Naive thymus-derived CD4-positive, alpha-beta T cell (primary cell): ENCODE results near the gene TERT. TPM values are rescaled to one million over a fixed set of nuclear protein-coding genes. Genes with fewer than 3 reads are reported as not detected.
"Not testable (repeated sequence)": the region's sequence is repeated elsewhere in the genome, so short reads cannot be mapped to it uniquely, and the experiment has no call there.

Source experiments
- ATAC-seq: fragments of 150-1000 bp; cut with Tn5 transposase; 2 replicates; pipeline ENCODE4 v1.10.0; 2021; ENCODE audit warnings: mild to moderate bottlenecking, moderate library complexity
- CTCF ChIA-PET: fragments of 350-600 bp; sonication (Branson Sonifier 250); formaldehyde crosslinking; loops from one replicate; lab custom pipeline; 2021; ENCODE audit warnings: antibody characterized with exemption; lab: Charles Lee
- POLR2A ChIA-PET: fragments of 350-600 bp; sonication (Branson Sonifier 250); formaldehyde crosslinking; loops from one replicate; lab custom pipeline; 2021; ENCODE audit warnings: antibody characterized with exemption, inconsistent platforms; lab: Charles Lee
- DNase-seq, 9 donors: peaks; one replicate each; pipeline versions ENCODE4 v3.0.0 to v3.0.0-alpha.2; 2020 to 2022; ENCODE audit warnings: mixed read lengths in 1 of 9
- H3K27ac ChIP-seq: one replicate; pipeline ENCODE4 v1.7.0; 2013; ENCODE audit warnings: mild to moderate bottlenecking, low read depth, low read length, moderate library complexity
- H3K27me3 ChIP-seq, 2 donors: one replicate each; pipeline ENCODE4 v1.7.0; 2013; ENCODE audit warnings: low read length in 2 of 2, mild to moderate bottlenecking in 2 of 2, moderate library complexity in 2 of 2; ENCODE audit not compliant: control insufficient read depth in 2 of 2, insufficient read depth in 2 of 2
- H3K36me3 ChIP-seq, 3 experiments: 1 replicate in 2 of 3; 2 replicates in 1 of 3; pipeline ENCODE4 v1.7.0; 2013; ENCODE audit warnings: low read length in 3 of 3, mild to moderate bottlenecking in 3 of 3, moderate library complexity in 1 of 3; ENCODE audit not compliant: insufficient read depth in 3 of 3, control insufficient read depth in 2 of 3
- H3K4me1 ChIP-seq, 2 donors: one replicate each; pipeline ENCODE4 v1.7.0; 2013; ENCODE audit warnings: low read length in 2 of 2, mild to moderate bottlenecking in 2 of 2, moderate library complexity in 1 of 2; ENCODE audit not compliant: control insufficient read depth in 2 of 2, insufficient read depth in 2 of 2
- H3K4me3 ChIP-seq: 2 replicates; pipeline ENCODE4 v1.7.0; 2013; ENCODE audit warnings: mild to moderate bottlenecking, low read length
- H3K9me3 ChIP-seq, 3 experiments: 1 replicate in 2 of 3; 2 replicates in 1 of 3; pipeline ENCODE4 v1.7.0; 2013; ENCODE audit warnings: low read length in 3 of 3; ENCODE audit not compliant: control insufficient read depth in 2 of 3
- H3K27ac Mint-ChIP-seq, 9 donors: one replicate each; pipeline ENCODE4 v1.8.0; 2020 to 2022; ENCODE audit warnings: mixed read lengths in 9 of 9, mild to moderate bottlenecking in 8 of 9, moderate library complexity in 5 of 9, inconsistent platforms in 2 of 9
- H3K27me3 Mint-ChIP-seq, 5 donors: one replicate each; pipeline ENCODE4 v1.8.0; 2021 to 2022; ENCODE audit warnings: mixed read lengths in 5 of 5, mild to moderate bottlenecking in 1 of 5
- H3K36me3 Mint-ChIP-seq, 5 donors: one replicate each; pipeline ENCODE4 v1.8.0; 2020 to 2022; ENCODE audit warnings: mixed read lengths in 5 of 5, mild to moderate bottlenecking in 3 of 5, inconsistent platforms in 1 of 5
- H3K4me1 Mint-ChIP-seq, 7 donors: one replicate each; pipeline ENCODE4 v1.8.0; 2020 to 2022; ENCODE audit warnings: mixed read lengths in 7 of 7, mild to moderate bottlenecking in 3 of 7, inconsistent platforms in 1 of 7
- H3K4me3 Mint-ChIP-seq, 10 donors: one replicate each; pipeline ENCODE4 v1.8.0; 2020 to 2022; ENCODE audit warnings: mild to moderate bottlenecking in 10 of 10, mixed read lengths in 10 of 10, moderate library complexity in 6 of 10, inconsistent platforms in 2 of 10
- H3K9me3 Mint-ChIP-seq, 11 donors: one replicate each; pipeline ENCODE4 v1.8.0; 2020 to 2022; ENCODE audit warnings: mixed read lengths in 11 of 11, mild to moderate bottlenecking in 4 of 11, inconsistent platforms in 1 of 11, moderate library complexity in 1 of 11
- intact Hi-C, 2 donors: fragments of 100-400 bp; cut with micrococcal nuclease; formaldehyde crosslinking; loops; one replicate each; pipeline ENCODE4 v1.15.1; 2023
- polyA plus RNA-seq, 2 donors: library from polyadenylated mRNA; unstranded; fragments of 300-500 nt; fragmentation: Illumina TruSeq; gene quantifications; one replicate each; pipeline ENCODE4 v1.2.3, GENCODE V29; 2021
- total RNA-seq, 6 experiments: library from RNA in 5 of 6; stranded (reverse) in 5 of 6; gene quantifications; 1 replicate in 5 of 6; 2 replicates in 1 of 6; pipeline ENCODE4 v1.2.3 and lab custom pipeline; 2021 to 2026

Gene TERT
- total RNA-seq (1 to 10 TPM in 3 of 5 experiments, under 1 TPM in 2; 0.13 to 3.3 (median 1.8) TPM), polyA plus RNA-seq (under 1 TPM in 1 of 2 donors, not detected in 1; 0.23 TPM), total RNA-seq (lab: John Stamatoyannopoulos, UW) (1.6 reads per million, percentile 5 among the genes with 10 or more reads in this experiment)

- Histone ChIP-seq H3K27ac (no peak within 1 kb of the TSS), H3K4me1 (peaks cover 0 to 11% of the 10 kb centered on the region in 2 donors), H3K4me3 (no peak within 1 kb of the TSS), H3K27me3 (no peaks in the 10 kb centered on the region), H3K36me3 (no peaks in the 10 kb centered on the region), H3K9me3 (no peaks in the 10 kb centered on the region)
- DNase-seq, result peak; percentile 50 to 81 (median 74)
- no peak within 1 kb of the TSS for H3K27ac Mint-ChIP-seq
- CTCF ChIA-PET, result interaction anchor here (1.1 to 1.4 kb wide), 2 partner anchors 18 to 21 kb away, joined by 4 to 6 read pairs; no protein-coding TSS in a partner anchor
- H3K9me3 Mint-ChIP-seq, result no peaks in the 10 kb centered on the region
- peaks cover 0 to 6% (median 0%) of the 10 kb centered on the region in 5 donors for H3K27me3 Mint-ChIP-seq
- peak within 1 kb of the TSS in 9 of 10 donors; percentile 45 to 66 (median 59) for H3K4me3 Mint-ChIP-seq
- ATAC-seq, result peak; percentile 91
- POLR2A ChIA-PET, result interaction anchor here (0.8 to 3.2 kb wide), 7 partner anchors 14 to 90 kb away, joined by 3 to 31 read pairs (median 5); partner anchors contain the start of gene CLPTM1L
- intact Hi-C loops, result loop anchor here (1.0 to 2.0 kb wide), 5 partner anchors 20 to 91 kb away; partner anchors contain the start of gene CLPTM1L (in 2 of the 2)
- no peaks in the 10 kb centered on the region for H3K36me3 Mint-ChIP-seq
- H3K4me1 Mint-ChIP-seq, result peaks cover 0 to 15% (median 4%) of the 10 kb centered on the region in 7 donors
These were observed at the start of gene TERT for GRCh38 chr5:1294835-1295649. Gene TERT, minus strand, starts transcription at chr5:1295068. Its CDS starts 79 bp downstream, at chr5:1294989.

GRCh38 chr5:1343931-1344901 lies 49.3 kb upstream of the TERT start:
- H3K27ac ChIP-seq, result peak overlapping the region; percentile 69
- H3K36me3 Mint-ChIP-seq, result peaks cover 0 to 27% (median 17%) of the 10 kb centered on the region in 5 donors
- no peaks in the 10 kb centered on the region for H3K27me3 ChIP-seq
- H3K27me3 Mint-ChIP-seq, result no peaks in the 10 kb centered on the region
- H3K4me3 Mint-ChIP-seq, result peak overlapping the region; percentile 84 to 95 (median 91)
- H3K9me3 Mint-ChIP-seq, result no peaks in the 10 kb centered on the region
- intact Hi-C loops, result loop anchor here (2.0 to 10.0 kb wide), 5 partner anchors 49 to 461 kb away; partner anchors contain the start of genes BRD9 (in 1 of the 2), LPCAT1 (in 1 of the 2), MRPL36 (in 1 of the 2) and NDUFS6 (in 1 of the 2)
- H3K9me3 ChIP-seq, result no peaks in the 10 kb centered on the region
- peaks cover 12 to 18% of the 10 kb centered on the region in 2 donors for H3K4me1 ChIP-seq
- CTCF ChIA-PET, result no interaction called here
- peaks cover 0 to 31% (median 14%) of the 10 kb centered on the region in 3 experiments for H3K36me3 ChIP-seq
- DNase-seq (peak in 2 of 9 donors; percentile 35 to 41), ATAC-seq (no peak)
- peak overlapping the region; percentile 75 for H3K4me3 ChIP-seq
- H3K27ac Mint-ChIP-seq, result peak overlapping the region; percentile 67 to 95 (median 88)
- POLR2A ChIA-PET, result interaction anchor here (0.6 to 3.6 kb wide), 7 partner anchors 26 to 89 kb away, joined by 3 to 35 read pairs (median 6); no protein-coding TSS in a partner anchor
- peaks cover 23 to 47% (median 33%) of the 10 kb centered on the region in 7 donors for H3K4me1 Mint-ChIP-seq

DNA sequence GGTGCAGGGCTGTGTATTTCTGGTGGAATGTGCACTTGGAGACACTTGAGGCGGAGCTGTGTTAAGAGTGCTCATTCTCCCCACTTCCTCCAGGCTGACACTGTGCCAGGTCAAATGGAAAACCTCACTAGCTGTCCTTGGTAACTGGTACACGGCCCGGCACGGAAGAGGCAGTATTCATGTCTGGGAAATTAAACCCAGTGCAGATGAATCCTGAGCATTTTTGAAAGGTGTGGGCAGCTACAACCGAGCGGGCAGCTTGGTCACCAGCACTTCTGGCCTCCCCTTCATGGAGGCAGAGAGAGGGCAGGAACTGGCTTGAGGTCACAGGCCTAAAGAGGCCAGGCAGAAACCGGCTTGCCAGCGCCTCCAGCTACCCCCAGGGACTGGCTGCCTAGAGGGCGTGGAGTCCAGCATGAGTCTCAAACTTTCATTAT lies 48.5 kb upstream of the TERT start:
- Histone ChIP-seq H3K4me3 (peak overlapping the region; percentile 75), H3K27ac (no peak overlapping the region), H3K4me1 (peaks cover 12 to 18% of the 10 kb centered on the region in 2 donors), H3K27me3 (no peaks in the 10 kb centered on the region), H3K9me3 (no peaks in the 10 kb centered on the region), H3K36me3 (peaks cover 0 to 40% (median 19%) of the 10 kb centered on the region in 3 experiments)
- Mint-ChIP-seq H3K9me3 (no peaks in the 10 kb centered on the region), H3K27ac (peak overlapping the region in 8 of 9 donors; percentile 16 to 91 (median 52)), H3K4me1 (peaks cover 23 to 47% (median 33%) of the 10 kb centered on the region in 7 donors), H3K27me3 (no peaks in the 10 kb centered on the region), H3K4me3 (peak overlapping the region; percentile 48 to 95 (median 91)), H3K36me3 (peaks cover 0 to 27% (median 17%) of the 10 kb centered on the region in 5 donors)
- DNase-seq (no peak), ATAC-seq (no peak)
- CTCF ChIA-PET, result interaction anchor here (0.6 kb wide), 1 partner anchor 341 kb away, joined by 3 read pairs; no protein-coding TSS in a partner anchor
- intact Hi-C loops, result loop anchor here in 1 of 2 donors (10.0 kb wide), 2 partner anchors 181 to 461 kb away; partner anchors contain the start of genes LPCAT1 and NDUFS6
- POLR2A ChIA-PET, result interaction anchor here (2.3 to 3.5 kb wide), 2 partner anchors 25 to 43 kb away, joined by 6 to 35 read pairs; no protein-coding TSS in a partner anchor

- H3K27ac ChIP-seq, H3K9me3 ChIP-seq, DNase-seq, H3K27me3 ChIP-seq, ATAC-seq, H3K4me3 ChIP-seq, H3K9me3 Mint-ChIP-seq, H3K27me3 Mint-ChIP-seq: not testable (repeated sequence)
- H3K36me3 Mint-ChIP-seq, result peaks cover 0 to 32% (median 17%) of the 10 kb centered on the region in 5 donors
- CTCF ChIA-PET, result interaction anchor here (0.6 kb wide), 1 partner anchor 111 kb away, joined by 3 read pairs; no protein-coding TSS in a partner anchor
- H3K4me3 Mint-ChIP-seq, result peak overlapping the region in 7 of 10 donors; percentile 84 to 95 (median 91)
- POLR2A ChIA-PET, result interaction anchor here (0.7 to 1.4 kb wide), 2 partner anchors 31 to 234 kb away, joined by 3 to 6 read pairs; no protein-coding TSS in a partner anchor
- H3K4me1 Mint-ChIP-seq, result peaks cover 23 to 47% (median 33%) of the 10 kb centered on the region in 7 donors
- H3K4me1 ChIP-seq, result peaks cover 12 to 18% of the 10 kb centered on the region in 2 donors
- H3K36me3 ChIP-seq, result peaks cover 0 to 46% (median 22%) of the 10 kb centered on the region in 3 experiments
- H3K27ac Mint-ChIP-seq, result peak overlapping the region in 1 of 9 donors; percentile 57
- intact Hi-C loops, result loop anchor here in 1 of 2 donors (10.0 kb wide), 2 partner anchors 182 to 462 kb away; partner anchors contain the start of genes LPCAT1 and NDUFS6
These were observed 47.8 kb upstream of the TERT start for GRCh38 chr5:1342711-1343110.

DNA sequence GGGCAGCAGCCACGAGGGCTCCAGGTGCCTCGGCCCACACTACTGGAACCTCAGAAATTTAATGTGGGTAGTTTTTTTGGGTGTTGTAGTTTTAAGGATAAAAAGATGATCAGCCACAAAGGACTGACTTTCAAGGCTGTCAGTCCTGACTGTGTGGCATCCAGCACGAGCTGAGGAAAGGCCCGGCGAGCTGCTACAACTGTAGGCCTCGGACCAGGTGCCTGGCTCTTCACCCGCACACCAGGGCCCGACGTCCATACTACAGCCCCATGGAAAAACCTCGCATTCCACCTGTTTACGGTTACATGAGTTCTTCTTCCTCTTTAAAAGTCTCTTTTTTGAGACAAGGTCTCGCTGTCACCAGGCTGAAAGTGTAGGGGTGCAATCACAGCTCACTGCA lies 47.4 kb upstream of the TERT start:
- no peak for DNase-seq
- ATAC-seq, result no peak
- H3K27me3 ChIP-seq, result no peaks in the 10 kb centered on the region
- peaks cover 23 to 47% (median 33%) of the 10 kb centered on the region in 7 donors for H3K4me1 Mint-ChIP-seq
- H3K9me3 ChIP-seq, result no peaks in the 10 kb centered on the region
- H3K4me3 ChIP-seq, result no peak overlapping the region
- H3K4me1 ChIP-seq, result peaks cover 12 to 18% of the 10 kb centered on the region in 2 donors
- H3K27ac Mint-ChIP-seq, result no peak overlapping the region
- H3K27me3 Mint-ChIP-seq, result no peaks in the 10 kb centered on the region
- peaks cover 0 to 34% (median 17%) of the 10 kb centered on the region in 5 donors for H3K36me3 Mint-ChIP-seq
- H3K9me3 Mint-ChIP-seq, result no peaks in the 10 kb centered on the region
- intact Hi-C loops, result loop anchor here in 1 of 2 donors (10.0 kb wide), 2 partner anchors 183 to 463 kb away; partner anchors contain the start of genes LPCAT1 and NDUFS6
- CTCF ChIA-PET, result interaction anchor here (0.6 kb wide), 1 partner anchor 111 kb away, joined by 3 read pairs; no protein-coding TSS in a partner anchor
- H3K36me3 ChIP-seq, result peaks cover 0 to 51% (median 26%) of the 10 kb centered on the region in 3 experiments
- H3K27ac ChIP-seq, result no peak overlapping the region
- POLR2A ChIA-PET, result interaction anchor here (0.7 to 1.4 kb wide), 3 partner anchors 10 to 234 kb away, joined by 3 to 6 read pairs (median 5); no protein-coding TSS in a partner anchor
- peak overlapping the region in 1 of 10 donors; percentile 6 for H3K4me3 Mint-ChIP-seq
